Skeletal muscle tissue (tissue), 4 donors: ENCODE results near the gene PARD3B. TPM values are rescaled to one million over a fixed set of nuclear protein-coding genes. Genes with fewer than 3 reads are reported as not detected.
A peak's percentile ranks its signal among the peaks of the same experiment; 100 is the strongest.

Experiments
- H3K27ac ChIP-seq: one replicate; pipeline ENCODE4 v1.7.0; 2013; ENCODE audit warnings: mild to moderate bottlenecking, low read depth, low read length, inconsistent platforms
- H3K27me3 ChIP-seq, 3 donors: one replicate each; pipeline ENCODE4 v1.7.0; 2013; ENCODE audit warnings: low read length in 3 of 3; ENCODE audit not compliant: control insufficient read depth in 3 of 3, insufficient read depth in 3 of 3
- H3K36me3 ChIP-seq, 3 donors: one replicate each; pipeline ENCODE4 v1.7.0; 2013; ENCODE audit warnings: low read length in 3 of 3; ENCODE audit not compliant: control insufficient read depth in 3 of 3, insufficient read depth in 3 of 3
- H3K4me1 ChIP-seq, 3 donors: one replicate each; pipeline ENCODE4 v1.7.0; 2013; ENCODE audit warnings: low read length in 3 of 3, mild to moderate bottlenecking in 3 of 3; ENCODE audit not compliant: control insufficient read depth in 3 of 3, insufficient read depth in 3 of 3
- H3K4me3 ChIP-seq, 3 donors: one replicate each; pipeline ENCODE4 v1.7.0; 2013; ENCODE audit warnings: low read length in 3 of 3
- H3K9ac ChIP-seq, 3 donors: one replicate each; pipeline ENCODE4 v1.7.0; 2013; ENCODE audit warnings: low read length in 3 of 3, mild to moderate bottlenecking in 3 of 3, moderate library complexity in 2 of 3, low read depth in 1 of 3
- H3K9me3 ChIP-seq, 3 donors: one replicate each; pipeline ENCODE4 v1.7.0; 2013; ENCODE audit warnings: low read length in 3 of 3; ENCODE audit not compliant: control insufficient read depth in 3 of 3
- total RNA-seq: library from RNA; depleted of rRNA; stranded (reverse); fragments of >200 nt; gene quantifications from one replicate; pipeline ENCODE4 v1.2.3, GENCODE V29; 2014
- donor health status: Osteomylitis.

Gene PARD3B
- total RNA-seq, 1 donor from 2014 or later: 19.8 TPM

DNA sequence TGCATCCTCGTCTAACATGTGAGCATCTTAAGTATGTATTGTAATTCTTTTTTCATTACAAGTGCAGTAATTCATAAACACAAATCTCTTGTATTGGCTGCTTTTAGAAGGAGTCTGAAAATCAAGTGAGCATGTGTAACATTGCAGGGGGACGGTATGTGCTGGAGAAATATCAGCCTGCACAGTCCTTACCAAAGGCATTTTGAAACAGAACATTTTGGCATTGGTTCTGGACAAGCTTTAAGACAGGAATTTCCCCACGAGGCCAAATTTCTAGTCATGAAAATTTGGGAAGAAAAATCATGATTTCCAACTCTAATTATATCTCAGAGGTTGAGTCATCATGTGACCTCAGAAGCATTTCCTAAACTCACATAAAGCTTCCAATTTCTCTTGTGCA, 1112.3 kb downstream of the PARD3B start:
- Histone ChIP-seq H3K36me3 (no peaks in the 10 kb centered on the region), H3K9ac (no peak overlapping the region), H3K27ac (no peak overlapping the region), H3K9me3 (no peaks in the 10 kb centered on the region), H3K4me3 (no peak overlapping the region), H3K4me1 (peaks cover 5 to 11% (median 9%) of the 10 kb centered on the region in 3 donors), H3K27me3 (peaks cover 0 to 2% (median 0%) of the 10 kb centered on the region in 3 donors)

DNA sequence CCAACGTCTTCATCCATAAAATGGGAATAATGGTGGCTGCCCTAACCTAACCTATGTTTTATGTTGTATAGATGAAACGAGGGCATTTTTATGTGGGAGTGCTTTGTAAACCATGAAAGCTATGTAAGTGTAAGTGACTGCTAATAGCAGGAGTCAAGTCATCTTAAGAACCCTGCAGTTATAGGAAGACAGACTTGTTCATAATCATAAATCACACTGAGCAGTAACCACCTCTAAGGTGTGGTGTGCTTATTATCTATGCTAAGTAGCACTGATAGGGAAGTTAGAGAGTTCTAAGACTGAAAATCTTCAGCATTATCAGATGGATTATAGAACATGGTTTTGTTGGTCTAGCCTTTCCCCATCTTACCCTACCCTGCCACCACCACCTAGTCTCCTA, 1112.8 kb downstream of the PARD3B start:
- Histone ChIP-seq H3K27ac (no peak overlapping the region), H3K4me1 (peaks cover 5 to 11% (median 9%) of the 10 kb centered on the region in 3 donors), H3K27me3 (peaks cover 0 to 4% (median 0%) of the 10 kb centered on the region in 3 donors), H3K9me3 (no peaks in the 10 kb centered on the region), H3K9ac (no peak overlapping the region), H3K4me3 (no peak overlapping the region), H3K36me3 (no peaks in the 10 kb centered on the region)

DNA sequence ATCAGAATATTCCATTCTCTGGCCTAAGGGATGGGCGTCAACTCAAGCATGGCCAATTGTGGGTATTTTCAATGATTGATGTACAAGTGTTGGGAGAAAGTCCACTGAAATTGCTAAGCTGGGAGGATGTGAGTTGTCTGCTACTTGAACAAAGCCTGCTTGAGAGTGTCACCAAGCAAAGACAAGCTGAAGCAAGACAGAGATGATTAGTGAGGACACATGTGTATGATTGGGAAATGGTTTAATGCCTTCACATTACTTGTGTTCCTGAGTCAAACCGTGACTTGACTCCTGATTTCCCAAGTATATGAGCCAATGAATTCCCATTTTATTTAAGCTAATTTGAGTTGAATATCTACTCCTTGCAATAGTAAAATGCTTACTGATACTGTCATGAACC, 1113.3 kb downstream of the PARD3B start:
- Histone ChIP-seq H3K4me3 (no peak overlapping the region), H3K4me1 (peaks cover 5 to 11% (median 9%) of the 10 kb centered on the region in 3 donors), H3K27ac (no peak overlapping the region), H3K27me3 (peaks cover 0 to 7% (median 0%) of the 10 kb centered on the region in 3 donors), H3K36me3 (no peaks in the 10 kb centered on the region), H3K9ac (no peak overlapping the region), H3K9me3 (no peaks in the 10 kb centered on the region)

DNA sequence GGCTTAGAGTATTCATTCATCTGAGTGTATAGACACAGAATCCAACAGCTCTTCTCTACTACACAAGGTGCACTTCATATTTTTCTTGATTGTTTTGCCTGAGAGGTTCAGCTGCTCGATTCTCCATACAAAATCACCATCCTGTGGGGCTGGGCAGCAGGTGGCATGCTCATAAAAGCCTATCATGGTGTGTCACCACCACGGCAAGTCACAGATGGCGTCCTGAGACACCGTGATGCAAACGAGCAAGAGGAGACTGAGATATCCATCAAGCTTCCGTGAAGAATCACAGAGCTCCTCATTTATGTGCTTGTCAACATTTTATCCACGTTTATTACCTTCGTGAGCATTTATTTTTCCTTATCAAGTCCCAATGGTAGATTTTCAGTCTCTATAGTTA, 1114.6 kb downstream of the PARD3B start:
- no peaks in the 10 kb centered on the region for H3K36me3 ChIP-seq
- no peak overlapping the region for H3K27ac ChIP-seq
- no peak overlapping the region for H3K9ac ChIP-seq
- H3K4me1 ChIP-seq: peaks cover 5 to 11% (median 9%) of the 10 kb centered on the region in 3 donors
- H3K27me3 ChIP-seq: peaks cover 0 to 7% (median 0%) of the 10 kb centered on the region in 3 donors
- H3K9me3 ChIP-seq: no peaks in the 10 kb centered on the region
- no peak overlapping the region for H3K4me3 ChIP-seq

DNA sequence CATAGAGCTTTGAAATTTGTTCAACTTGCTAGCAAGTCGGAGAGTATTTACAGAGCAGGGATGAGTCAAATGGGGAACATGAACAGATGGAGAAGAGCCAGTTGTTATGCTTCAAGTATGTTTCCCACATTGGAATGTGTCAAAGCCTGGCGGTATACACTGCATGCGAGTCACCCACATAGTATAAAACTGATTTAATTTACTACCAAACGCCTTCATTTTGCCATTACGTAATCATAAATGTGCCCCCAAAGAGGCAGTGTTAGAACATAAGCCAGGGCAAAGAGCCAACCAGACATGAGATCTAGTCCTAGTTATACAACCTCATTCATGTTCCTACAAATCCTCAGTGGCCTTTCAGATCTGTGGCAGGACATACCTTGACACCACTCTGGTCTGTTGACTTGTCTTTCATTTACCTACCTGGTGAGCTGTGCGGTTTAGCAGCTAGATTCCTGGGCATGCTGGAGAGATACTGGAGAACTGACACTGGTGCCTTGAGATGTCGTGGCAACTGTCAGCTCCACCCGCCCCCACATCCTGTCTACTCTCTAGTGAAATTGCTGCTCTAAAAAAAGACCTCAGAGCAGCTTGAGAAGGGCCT, 1115.3 kb downstream of the PARD3B start:
- Histone ChIP-seq H3K9ac (no peak overlapping the region), H3K4me3 (peak overlapping the region in 1 of 3 donors; percentile 40), H3K9me3 (no peaks in the 10 kb centered on the region), H3K4me1 (peaks cover 5 to 11% (median 9%) of the 10 kb centered on the region in 3 donors), H3K27ac (peak overlapping the region; percentile 4), H3K36me3 (no peaks in the 10 kb centered on the region), H3K27me3 (peaks cover 0 to 7% (median 0%) of the 10 kb centered on the region in 3 donors)

DNA sequence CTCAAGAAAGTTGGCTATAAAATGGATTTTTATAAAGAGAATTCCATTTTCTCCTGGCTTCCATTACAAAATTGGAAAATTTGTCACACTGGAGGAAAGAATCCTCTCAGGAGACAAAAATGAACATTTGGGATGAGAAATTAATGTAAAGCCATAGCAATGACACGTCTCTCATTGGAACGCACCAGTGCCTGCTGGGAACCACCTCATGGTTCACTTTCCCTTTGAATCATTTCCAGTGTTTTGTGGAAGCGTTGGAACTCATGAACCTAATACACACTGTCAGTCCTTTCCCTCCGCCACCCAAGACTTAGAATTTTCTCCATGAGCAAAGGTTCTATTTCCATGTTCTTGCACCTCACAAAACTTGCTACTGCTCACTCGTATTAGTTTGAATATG, 1116.0 kb downstream of the PARD3B start:
- no peak overlapping the region for H3K4me3 ChIP-seq
- H3K36me3 ChIP-seq: no peaks in the 10 kb centered on the region
- H3K9ac ChIP-seq: no peak overlapping the region
- peak overlapping the region; percentile 4 for H3K27ac ChIP-seq
- peaks cover 0 to 7% (median 0%) of the 10 kb centered on the region in 3 donors for H3K27me3 ChIP-seq
- peaks cover 5 to 11% (median 9%) of the 10 kb centered on the region in 3 donors for H3K4me1 ChIP-seq
- H3K9me3 ChIP-seq: no peaks in the 10 kb centered on the region

DNA sequence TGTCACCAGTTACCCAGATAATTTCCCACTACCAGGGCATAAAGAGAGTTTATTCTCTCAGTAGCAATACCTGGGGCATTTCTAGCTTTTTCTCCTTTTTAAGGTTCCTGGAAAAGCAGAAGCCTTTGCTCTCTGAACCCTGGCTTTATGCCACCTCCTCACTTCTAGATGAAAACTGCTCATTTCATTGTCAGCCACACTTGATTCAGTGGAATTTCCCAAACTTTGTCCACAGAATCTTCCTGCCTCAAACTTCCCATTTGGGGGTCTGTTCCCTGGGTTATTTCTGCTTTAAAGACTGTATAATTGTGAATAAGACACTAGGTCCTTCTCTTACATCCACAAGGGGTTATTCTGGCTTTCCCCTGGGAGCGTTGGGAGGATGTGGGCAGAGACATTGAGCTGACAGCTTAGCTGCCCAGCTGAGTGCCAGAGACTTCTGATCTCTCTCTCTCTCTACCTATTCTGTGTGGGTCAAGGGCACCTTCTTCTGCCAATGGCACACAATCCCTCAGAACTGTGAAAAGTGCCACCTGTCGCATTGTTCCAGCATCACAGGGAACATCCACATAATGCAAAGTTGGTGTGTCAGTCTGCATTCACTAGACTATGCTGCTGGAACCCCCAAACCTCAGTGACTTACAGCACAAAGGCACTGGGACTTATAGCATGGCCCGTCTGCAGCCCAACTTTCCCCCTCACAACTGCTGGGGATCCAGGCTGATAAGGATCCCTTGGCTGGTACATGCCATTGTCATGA, 1117.1 kb downstream of the PARD3B start:
- H3K27me3 ChIP-seq: peaks cover 0 to 7% (median 0%) of the 10 kb centered on the region in 3 donors
- H3K9ac ChIP-seq: no peak overlapping the region
- H3K9me3 ChIP-seq: no peaks in the 10 kb centered on the region
- H3K27ac ChIP-seq: no peak overlapping the region
- H3K4me1 ChIP-seq: peaks cover 4 to 11% (median 5%) of the 10 kb centered on the region in 3 donors
- H3K36me3 ChIP-seq: no peaks in the 10 kb centered on the region
- H3K4me3 ChIP-seq: no peak overlapping the region

DNA sequence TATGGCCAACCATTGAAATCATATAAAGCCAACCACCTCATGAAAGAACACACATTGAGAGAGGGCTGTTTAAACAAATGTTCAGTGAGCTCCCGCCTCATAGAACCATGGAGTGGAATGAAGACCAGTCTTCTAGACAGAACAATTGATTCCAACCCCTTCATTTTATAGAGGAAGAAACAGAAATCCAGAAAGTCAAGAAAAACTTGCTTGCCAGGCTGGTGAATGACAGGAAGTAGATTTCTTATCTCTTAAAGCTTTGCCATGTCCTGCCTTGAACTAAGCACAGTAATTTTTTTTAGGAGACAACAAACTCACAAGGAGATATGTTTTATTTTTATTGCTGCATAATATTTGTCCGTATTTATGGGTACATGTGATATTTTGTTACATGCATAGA, 1120.5 kb downstream of the PARD3B start:
- Histone ChIP-seq H3K27ac (no peak overlapping the region), H3K4me3 (no peak overlapping the region), H3K36me3 (no peaks in the 10 kb centered on the region), H3K9me3 (no peaks in the 10 kb centered on the region), H3K27me3 (peaks cover 0 to 7% (median 0%) of the 10 kb centered on the region in 3 donors), H3K4me1 (peaks cover 0 to 4% (median under 1%) of the 10 kb centered on the region in 3 donors), H3K9ac (no peak overlapping the region)
